HG03432 (cell line): ENCODE results near the gene SIM1.

Experiments
- ATAC-seq: cut with Tn5 transposase; IDR thresholded peaks from one replicate; pipeline ENCODE4 v1.9.1; 2021; ENCODE audit warnings: mild to moderate bottlenecking, moderate library complexity; ENCODE audit not compliant: unreplicated experiment

SIM1 gene

DNA sequence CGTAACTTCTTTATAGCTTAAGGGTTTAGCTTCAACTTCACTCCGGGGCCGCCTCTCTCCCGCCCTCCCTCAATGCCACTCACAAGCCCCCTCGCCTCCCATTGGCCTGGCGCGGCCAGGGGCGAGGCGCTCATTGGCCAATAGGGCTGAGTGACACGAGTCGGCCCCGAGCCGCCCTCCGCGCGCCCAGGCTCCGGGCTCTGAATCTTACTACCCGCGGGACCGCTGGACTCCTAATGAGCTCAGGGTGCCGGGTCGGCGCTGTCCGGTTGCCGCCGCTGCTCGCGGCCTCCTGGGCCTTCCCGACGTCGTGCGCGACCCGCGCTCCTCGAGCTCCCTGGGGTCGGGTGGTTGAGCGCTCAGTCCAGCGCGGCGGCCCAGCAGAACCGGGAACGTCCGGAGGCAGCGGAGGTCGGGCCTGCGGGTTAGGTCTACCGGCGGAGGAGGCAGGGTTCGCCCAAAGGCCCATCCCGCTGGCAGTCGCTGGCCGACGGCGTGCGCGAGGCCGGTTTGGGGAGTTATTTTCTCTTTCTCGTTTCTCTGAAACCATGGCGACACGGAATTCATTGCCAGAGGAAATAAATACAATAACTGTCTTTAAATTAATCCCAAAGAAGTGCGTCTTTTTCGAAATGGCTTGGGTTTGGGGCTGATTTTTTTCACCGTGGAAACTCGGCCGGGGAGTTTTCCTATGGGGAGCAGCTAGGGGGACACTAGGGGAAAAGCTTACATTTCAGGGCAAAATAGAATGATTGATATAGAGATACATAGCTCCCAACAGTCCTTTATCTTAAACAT lies at the start of gene SIM1:
Gene SIM1 (minus strand): TSS at position 19 of the 798 bp plus-strand sequence. CDS start 1,453 bp downstream, outside the sequence.
- ATAC-seq: peak; percentile 89

- ATAC-seq: no peak
Measured at GRCh38 chr6:100512203-100512862, 47.6 kb upstream of the SIM1 start.

- no peak for ATAC-seq
Measured at GRCh38 chr6:100509101-100509500, 44.4 kb upstream of the SIM1 start.

- no peak for ATAC-seq
Measured at GRCh38 chr6:100506651-100507050, 41.9 kb upstream of the SIM1 start.

DNA sequence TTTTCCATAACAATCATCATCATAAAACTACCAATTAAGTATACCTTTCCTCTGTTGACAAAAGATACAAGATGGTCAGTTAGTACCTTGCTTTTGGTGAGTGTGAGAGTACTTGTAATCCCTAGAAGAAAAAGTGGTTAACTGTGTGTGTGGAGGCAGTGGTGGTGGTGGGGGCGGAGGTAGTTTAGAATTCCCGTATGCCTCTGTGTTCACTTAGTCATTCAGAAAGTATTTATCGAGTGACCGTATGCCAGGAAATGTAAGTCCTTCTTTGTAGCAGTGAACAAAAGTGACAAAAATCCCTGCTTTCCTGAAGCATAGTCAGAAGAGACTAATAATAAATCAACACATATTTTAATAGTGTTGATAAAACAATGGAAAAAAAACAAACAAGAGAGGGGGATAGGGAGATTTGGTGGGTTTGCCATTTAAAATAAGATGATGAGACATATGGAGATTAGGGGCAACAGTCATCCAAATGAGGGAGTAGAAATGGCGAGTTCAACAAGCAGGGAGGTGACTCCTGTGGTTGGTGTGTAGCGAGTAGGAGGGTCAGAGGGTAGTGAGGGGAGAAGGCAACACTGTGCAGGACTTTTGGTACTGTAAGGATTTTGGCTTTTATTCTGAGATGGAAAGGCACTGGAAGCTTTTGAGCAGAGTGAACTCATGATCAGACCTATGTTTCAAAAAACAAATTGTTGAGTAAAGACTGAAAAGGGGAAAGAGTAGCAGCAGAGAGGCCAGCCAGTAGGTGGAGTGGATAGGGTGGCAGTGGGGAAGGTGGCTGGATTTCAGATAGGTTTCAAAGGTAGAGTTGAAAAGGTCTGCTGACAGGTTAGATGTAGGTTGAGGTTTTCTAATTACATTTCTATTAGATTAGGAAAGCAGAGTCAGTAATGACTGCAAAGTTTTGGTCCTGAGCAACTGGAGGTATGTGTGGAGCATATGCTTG lies 40.3 kb upstream of the SIM1 start:
- ATAC-seq: peak; percentile 53

- ATAC-seq: no peak
Measured at GRCh38 chr6:100503043-100503705, 38.5 kb upstream of the SIM1 start.

GRCh38 chr6:100493206-100493888 lies 28.6 kb upstream of the SIM1 start:
- ATAC-seq: no peak

GRCh38 chr6:100491952-100492670 lies 27.4 kb upstream of the SIM1 start:
- ATAC-seq: no peak

- no peak for ATAC-seq
Measured at GRCh38 chr6:100490065-100490464, 25.3 kb upstream of the SIM1 start.

- ATAC-seq: peak; percentile 42
Measured at GRCh38 chr6:100488244-100488643, 23.5 kb upstream of the SIM1 start.

DNA sequence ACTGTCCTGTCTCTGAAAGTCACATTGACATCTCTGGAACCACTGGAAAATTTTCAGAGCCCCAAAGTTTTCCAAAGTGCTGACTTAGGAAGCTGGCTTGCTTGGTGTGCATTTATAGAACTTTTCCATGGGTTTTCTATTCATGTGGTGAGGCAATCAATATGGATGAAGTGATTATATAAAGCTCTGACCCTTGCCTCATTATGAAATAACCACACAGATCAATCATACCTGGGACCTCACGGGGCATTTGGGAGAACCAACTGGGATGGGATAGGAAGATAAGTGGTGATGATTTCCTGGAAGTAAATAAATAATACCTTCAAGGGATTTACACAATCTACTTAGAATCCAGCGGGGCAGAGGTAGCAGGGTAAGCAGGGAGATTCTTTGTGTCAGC lies 22.9 kb upstream of the SIM1 start:
- ATAC-seq: no peak

DNA sequence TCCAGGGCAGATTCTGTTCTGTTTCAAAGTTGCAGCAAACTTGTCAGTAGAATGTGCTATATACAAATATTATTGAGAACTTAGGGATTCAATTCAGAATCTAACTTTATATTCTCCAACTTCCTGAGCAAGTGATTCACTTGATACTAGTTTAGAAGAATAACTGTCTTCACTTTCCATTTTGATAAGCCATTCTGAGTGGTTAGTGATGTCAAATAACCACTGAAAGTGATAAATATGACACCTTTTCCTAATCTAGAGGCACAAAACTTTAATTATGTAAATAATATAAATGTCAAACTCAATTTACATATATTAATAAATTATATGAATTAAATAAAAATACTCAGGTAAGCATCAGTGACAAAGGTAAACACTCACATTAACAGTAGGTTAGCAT lies 20.5 kb upstream of the SIM1 start:
- no peak for ATAC-seq

- peak; percentile 50 for ATAC-seq
Measured at GRCh38 chr6:100484474-100484873, 19.8 kb upstream of the SIM1 start.

GRCh38 chr6:100482698-100483097 lies 18.0 kb upstream of the SIM1 start:
- ATAC-seq: no peak

GRCh38 chr6:100479179-100480035 lies 14.7 kb upstream of the SIM1 start:
- peak; percentile 45 for ATAC-seq

DNA sequence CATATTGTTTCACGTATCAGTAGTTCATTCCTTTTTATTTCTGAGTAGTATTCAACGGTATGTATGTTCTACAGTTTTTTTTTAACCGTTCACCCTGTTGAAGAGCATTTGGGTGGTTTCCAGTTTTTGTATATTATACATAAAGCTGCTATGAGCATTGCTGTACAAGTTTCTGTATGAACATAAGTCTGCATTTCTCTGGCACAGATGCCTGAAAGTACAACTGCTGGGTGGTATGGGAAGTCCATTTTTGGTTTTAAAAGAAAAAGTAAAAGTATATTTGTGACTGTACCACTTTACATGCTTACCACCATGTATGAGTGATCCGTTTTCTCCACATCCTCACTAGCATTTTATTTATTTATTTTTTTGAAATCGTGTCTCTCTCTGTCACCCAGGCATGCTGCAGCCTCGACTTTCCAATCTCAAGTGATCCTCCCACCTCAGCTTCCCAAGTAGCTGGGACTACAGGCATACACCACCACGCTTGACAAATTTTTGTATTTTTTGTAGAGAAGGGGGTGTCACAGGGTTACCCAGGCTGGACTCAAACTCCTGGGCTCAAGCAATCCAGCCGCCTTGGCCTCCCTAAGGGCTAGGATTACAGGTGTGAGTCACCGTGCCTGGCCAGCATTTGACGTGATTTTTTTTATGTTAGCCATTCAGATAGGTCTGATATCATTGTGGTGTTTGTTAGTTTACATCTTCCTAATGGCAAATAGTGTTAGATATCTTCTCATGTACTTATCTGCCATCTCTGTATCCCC lies 11.0 kb upstream of the SIM1 start:
- ATAC-seq: peak; percentile 81

DNA sequence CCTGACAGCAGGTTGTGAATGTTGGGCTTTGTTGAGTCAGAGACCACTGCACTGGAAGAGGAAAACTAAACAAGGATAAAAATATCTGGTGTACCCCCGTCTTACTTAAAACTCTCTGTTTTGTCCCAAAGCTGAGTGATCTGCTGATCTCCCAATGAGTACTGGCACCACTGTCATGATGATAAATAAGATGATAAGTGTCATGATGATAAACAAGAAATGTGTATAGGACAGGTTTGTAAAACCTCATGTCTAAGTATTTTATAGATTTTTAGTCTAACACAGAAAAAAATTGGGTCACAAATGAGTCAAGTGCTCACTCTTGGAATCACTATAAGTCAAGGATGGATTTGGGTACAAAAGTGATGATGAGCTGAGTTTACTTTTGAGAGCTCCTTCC lies 8.5 kb upstream of the SIM1 start:
- no peak for ATAC-seq

DNA sequence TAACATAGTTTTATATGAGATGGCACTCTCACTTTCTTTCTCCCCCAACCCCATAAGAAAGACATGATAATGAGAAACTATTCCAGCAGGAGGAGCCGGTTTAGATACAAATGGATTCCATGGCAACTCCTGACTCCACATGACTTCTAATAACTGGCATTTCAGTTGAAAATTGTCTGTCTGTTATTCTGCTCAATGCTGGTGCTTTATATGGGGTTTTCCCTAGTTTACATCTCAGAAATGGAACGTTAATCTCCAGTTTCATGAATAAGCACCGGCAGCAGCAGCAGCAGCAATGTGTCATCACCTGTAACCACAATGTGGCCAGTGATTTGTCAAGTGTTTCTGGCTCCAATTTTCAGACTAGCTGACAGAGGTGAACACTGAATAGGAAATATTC lies 8.0 kb upstream of the SIM1 start:
- peak; percentile 89 for ATAC-seq
